Inflammatory macrophage treated with lipopolysaccharide for 1 hour (primary cell): ENCODE results near the gene GALNT2.

ENCODE experiments used
- DNase-seq, 2 donors: peaks; one replicate each; pipeline ENCODE4 v3.0.0-alpha.2; 2020 to 2022

Gene GALNT2

DNA sequence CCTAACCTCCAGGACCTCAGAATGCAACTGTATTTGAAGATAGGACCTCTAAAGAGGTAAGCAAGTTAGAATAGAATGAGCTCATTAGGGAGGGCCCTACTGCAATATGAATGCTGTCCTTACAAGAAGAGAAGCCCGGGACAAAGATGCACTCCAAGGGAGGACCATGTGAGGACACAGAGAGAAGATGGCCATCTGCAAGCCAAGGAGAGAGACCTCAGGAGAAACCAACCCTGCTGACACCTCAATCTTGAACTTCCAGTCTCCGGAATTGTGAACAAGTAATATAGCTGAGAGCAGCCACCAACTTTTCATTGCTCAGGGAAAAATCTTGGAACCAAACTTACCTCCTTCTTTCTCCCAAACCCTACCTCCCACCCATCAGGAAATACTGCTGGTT, 15.0 kb upstream of the GALNT2 start:
- DNase-seq = no peak

DNA sequence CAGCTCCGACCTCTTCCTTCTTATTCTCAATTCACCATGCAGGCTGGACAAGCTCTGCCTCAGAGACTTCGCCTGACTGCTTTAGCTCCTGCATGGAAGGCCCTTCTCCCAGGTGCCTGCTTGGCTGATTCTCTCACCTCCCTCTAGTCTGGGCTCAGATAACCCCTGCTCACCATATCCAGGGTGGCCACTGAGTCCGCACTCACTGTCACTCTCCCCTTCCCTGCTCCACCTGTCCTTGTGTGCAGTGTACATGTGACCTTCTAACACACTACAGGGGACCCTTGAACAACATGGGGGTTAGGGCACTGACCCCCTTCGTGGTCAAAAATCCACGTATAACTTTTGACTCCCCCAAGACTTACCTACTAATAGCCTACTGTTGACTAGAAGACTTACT, 14.4 kb upstream of the GALNT2 start:
- no peak for DNase-seq

DNA sequence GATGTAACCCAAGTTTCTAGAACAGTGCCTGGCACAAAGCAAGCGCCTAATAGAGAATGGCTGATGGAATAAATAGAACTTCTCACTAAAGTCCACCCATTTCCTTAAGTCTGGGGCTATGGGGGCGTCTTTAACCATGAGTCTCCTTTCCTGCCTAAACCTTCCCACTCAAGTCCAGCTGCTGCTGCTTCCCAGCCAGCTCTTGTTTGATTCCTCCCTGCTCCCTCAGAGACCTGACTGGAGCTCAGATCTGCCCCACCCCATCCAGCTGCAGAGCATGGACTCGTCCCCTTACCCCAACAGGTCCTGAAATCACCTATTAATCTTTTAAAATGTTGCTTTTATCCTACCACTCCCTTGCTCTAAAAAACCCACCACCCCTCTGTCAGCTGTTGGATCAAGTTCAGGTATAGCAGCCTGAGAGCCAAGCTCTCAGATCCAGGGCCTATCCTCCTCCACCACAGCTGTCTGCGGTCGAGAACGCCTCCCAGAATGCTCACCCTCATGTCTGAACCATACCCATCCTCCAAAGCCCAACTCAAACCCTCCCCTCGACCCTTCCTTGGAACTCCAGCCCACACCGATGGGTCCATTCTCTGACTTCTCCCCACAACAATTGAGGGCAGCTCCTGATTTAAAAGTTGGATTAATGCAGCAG, 12.8 kb upstream of the GALNT2 start:
- no peak for DNase-seq

DNA sequence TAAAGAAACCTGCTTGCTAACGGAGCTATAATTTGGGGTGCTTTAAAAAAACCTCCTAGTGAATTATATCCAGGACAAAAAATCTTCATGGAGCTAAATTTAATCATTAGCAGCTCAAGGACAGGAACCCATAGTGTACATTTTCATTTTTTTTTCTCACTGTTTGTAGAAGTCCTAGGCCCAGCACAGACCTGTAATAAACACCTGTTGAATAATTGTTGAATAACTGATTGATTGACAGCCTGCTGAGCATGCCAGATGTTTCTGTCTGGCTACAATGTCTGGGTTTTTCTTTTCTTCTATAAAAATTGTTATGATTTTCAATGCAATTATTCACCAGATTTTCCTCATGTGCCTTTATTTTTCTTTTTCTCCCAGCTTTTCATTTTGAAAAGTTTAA, 10.9 kb upstream of the GALNT2 start:
- no peak for DNase-seq

DNA sequence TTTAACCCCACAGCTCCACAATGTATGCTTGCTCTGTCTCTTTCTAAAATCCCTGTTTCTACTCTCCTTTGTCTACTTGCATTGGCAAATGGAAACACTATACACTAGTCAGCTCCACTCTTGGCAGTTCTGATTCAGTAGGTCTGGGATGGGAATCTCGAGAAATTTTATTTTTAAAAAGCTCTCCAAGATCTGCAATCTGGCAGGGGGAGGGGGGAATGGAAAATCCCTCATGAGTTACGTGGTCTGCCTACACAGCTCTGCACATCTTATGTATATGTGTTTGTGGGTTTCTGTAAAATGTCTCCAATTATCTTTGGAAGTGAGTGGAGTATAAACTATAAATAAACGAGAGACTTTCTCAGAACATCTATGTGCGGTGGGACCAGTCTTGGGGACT, 9.9 kb upstream of the GALNT2 start:
- no peak for DNase-seq

DNA sequence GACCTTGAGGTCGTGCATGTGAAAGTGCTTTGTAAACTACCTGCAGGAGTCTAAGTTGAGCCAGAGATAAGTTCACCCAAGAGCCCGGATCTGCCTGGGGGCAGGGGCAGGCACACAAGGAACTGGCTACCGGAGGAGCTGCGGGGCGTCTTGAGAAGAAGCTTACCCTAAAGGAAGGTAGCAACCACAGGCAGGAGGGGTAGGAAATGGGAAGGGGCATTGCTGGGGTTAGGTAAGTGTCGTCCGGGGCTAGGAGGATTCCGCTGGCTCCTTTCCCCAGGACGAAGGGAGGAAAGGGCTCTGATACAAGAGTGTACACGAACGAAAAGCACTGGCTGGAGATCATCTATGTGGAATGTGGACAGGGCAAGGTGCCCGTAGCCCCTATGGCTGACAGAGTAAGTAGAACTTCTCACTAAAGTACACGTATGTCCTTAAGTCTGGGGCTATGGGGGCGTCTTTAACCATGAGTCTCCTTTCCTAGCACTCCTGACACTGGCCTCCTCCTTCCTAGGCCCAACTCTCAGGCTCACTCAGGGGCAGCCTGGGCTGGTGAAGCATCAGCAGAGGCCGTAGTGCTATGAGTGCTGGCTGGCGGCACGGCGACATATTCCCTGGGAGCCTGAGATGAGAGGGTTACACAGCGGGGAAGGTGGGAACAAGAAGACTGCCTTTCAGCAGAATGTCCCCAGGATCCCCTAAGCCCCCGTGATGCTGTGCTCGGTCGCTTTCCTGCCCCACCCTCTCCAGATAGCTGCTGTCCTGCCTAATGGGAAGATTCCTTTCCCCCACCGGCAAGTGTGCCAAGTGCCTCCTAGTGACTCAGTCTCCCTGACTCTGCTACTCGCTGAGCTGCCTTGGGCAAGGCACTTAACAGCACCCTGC, 9.1 kb upstream of the GALNT2 start:
- no peak for DNase-seq

DNA sequence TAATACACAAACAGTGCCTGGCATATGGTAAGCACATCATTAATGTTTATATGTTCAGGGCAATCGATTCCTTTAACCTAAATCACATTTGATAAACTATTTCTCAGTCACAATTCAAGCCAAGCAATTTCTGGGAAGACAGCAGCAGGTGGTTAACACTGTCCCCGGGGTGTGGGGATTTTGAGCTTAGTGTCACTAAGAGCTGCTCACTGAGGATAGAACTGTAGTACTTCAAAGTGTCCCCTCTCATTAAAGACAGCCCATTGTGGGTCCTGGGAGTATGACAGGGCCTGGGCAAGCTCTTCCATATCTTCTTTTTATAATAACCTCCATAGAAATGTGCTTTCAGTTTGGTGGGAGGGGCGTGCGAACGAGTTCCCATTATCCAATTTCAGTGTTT, 8.4 kb upstream of the GALNT2 start:
- DNase-seq = no peak

DNA sequence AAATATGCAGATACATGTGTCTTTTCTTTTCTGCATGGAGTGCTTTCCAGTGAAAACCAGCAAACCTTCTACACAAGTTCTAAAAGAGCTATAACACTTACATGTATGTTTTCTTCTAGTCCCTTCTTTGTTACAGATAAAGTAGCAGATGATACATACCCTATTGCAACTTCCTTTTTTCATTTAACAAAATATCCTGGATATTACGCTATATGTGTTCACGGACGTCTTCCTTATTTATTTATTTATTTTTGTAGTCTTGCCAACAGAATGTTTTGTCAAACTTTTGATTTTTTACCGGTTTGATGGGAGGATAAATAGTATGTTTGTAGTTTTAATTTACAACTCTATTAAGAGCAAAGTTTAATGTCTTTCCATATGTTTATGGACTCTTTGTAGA, 5.2 kb upstream of the GALNT2 start:
- peak; percentile 8 to 29 for DNase-seq

DNA sequence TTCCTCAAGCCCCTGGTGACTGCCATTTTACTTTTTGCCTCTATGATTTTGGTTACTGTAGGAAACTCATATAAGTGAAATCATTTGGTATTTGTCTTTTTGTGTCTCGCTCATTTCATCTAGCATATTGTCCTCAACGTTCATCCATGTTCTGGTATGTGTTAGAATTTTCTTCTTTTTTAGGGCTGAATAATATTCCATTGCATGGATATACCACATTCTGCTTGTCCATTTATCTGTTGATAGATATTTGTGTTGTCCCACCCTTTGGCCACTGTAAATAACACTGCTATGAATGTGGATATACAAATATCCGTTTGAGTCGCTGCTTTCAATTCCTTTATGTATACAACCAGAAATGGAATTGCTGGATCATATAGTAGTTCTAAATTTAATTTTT, 4.5 kb upstream of the GALNT2 start:
- no peak for DNase-seq

DNA sequence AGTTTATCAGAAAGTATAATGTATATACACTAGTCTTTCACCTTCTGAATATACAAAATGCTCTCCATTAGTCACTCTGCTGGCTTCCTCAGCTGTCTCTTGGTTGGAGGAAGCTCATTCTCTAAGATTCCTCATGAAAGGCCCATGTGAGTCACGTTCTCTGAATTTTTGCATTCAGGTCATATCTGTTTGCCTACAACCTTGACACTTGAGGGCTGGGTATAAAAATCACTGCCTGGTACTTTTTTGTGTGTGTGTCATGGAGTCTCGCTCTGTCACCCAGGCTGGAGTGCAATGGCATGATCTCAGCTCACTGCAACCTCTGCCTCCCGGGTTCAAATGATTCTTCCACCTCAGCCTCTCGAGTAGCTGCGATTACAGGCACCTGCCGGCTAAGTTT, 2.8 kb upstream of the GALNT2 start:
- DNase-seq = no peak

DNA sequence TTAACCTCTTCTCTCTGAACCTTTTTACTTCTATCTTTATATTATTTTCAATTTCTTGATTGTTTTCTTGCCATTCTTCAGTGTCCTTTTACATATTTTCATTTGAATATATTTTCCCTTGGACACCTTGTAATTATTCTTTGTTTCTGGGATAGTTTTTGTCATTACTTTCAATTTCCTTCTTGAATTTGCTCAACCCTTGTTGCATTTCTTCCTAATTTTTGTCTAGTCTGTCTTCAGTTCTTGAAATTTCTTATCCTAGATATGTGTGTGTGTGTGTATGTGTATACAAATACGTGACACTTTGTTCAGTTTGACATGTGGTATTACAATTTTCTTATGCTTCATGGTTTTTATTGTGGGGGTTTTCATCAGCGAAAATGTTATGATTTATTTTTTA, 1.9 kb upstream of the GALNT2 start:
- DNase-seq = peak in 1 of 2 donors; percentile 30

DNA sequence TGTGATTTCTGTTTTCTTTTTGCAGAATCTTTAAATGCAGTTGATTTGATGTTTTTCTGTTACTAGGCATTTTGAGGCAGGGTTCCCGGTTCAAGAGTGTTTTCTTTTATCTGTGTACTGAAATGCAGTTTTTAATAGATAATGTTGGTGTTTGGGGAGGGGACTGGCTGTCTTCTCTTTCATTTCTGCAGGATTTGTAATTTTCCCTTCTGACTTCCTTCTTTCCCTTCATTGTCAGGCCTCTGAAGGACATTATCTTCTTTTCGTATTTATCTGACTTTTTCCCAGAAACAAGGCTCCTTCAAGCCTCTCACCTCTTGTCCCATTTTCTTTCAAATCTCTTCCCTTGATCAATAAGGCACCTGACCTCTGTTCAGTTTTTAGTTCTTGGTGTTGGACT, 1.5 kb upstream of the GALNT2 start:
- peak in 1 of 2 donors; percentile 42 for DNase-seq

DNA sequence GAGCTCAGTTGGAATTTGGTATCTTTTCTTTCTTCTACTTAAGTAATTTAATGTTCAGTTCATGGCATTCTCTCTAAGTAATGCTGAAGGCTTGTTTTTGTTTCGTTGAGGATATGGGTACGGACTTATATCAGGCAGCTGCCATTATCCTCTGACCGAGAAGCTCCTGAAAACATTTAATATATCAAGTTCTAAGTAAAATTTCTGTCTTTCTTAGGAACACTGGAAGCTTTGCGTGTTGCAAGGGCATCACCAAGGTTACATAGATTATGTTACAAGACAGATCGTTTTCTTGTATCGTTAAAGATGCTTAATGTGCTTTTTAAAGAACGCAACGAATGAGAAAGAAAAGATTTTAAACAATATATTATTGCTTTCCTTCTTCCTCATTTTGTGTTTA, 1.0 kb upstream of the GALNT2 start:
- DNase-seq = no peak

DNA sequence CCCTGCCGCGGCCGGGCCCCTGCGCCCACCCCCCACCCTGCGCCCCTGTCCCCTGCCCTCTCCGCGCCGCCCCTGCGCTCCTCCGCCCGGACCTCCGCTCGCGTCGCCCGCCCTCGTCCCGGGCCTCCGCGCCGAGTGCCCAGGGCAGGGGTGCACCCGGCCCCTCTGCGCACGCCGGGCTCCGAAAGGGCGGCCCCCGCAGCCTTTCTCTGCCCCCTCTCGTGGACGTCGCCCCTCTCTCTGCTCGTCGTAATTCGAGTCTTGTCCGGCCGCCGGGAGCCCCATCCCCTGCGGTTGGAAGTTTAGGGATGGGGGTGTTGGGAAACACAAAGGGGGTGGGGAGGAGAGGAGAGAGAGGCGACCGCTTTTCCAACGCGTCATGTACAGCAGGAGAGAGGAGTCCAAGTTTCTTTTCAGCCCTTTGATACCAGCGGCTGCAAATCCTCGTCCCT, 407 bp downstream of the GALNT2 start:
- peak in 1 of 2 donors; percentile 23 for DNase-seq

DNA sequence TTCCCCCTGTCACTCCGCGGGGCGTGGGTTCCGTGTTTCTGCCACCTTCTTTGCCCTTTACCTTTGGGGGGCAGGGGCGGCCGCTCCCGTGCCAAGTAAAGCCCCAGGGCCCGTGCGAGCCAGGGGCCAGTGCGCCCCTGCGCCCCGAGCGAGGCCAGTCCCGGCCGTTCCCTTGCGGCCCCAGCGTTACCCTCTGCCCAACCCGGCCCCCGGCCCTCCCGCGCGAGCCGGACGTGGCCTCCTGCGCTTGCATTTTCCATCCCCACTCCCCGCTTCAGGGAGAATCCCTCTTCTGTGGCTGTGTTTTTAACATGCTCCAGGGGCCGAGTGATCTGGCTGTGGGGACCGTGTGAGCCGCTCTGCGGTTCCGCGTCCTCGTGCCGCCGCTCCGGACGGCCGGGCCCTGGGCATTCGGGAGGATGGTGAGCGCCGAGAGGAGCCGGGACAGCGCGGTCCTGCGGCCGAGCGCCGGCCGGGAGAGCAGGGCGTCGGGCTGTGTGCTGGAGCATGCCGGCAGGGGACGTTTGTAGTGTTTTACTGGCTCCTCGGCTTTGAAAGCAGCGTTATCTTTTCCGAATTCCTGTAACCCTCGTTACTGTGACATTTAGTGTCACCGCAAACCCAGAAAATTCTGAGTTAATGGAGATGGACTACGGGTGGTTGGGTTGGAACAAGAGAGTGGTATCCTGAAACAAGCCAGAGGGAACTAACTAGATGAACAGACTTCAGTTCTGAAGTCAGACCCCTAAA, 1.0 kb downstream of the GALNT2 start:
- peak; percentile 9 to 34 for DNase-seq

DNA sequence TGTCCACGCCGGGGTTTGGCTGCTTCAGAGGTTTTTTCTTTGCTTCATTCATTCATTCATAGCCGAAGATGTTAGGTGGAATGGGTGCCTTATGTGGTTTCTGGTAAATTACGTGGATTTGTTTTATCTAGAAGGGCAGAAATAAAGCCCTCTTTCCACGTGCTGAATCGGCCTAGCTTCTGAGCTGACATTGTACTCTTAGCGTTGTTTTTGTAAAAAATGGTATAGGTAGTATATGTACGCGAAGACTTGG, 1.5 kb downstream of the GALNT2 start:
- no peak for DNase-seq

DNA sequence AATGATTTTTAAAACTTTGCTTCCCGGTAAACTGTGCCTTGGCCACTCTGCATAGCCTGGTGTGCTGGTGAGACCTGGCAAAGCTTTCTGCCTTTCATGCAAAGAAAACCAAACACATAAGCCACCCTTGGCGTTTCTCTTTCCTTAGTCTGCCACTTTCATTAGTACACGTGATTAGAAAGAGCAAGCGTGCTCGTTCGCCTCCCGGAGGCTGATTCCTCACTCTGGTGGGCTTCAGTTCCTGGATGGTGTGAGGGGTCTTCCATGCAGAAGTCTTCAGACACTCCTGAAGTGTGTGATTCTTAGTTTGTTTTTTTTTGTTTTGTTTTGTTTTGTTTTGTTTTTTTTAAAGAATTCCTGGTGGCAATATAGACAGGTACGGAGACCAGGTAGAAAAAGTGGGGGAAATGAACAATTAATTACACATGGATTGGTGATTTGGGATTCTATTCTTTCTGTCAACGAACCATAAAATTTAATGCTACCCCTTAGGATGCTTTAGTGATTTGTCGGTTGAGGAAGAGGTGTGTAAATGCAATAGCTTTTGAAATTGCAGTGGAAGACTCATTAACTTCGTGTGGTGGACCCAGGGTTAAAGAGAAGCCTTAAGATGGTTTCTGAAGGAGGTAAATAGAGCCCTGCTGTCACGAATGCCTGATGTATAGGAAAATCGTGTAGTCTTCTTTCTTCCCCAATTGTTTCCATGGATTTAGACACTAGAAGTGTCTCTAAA, 2.1 kb downstream of the GALNT2 start:
- no peak for DNase-seq

DNA sequence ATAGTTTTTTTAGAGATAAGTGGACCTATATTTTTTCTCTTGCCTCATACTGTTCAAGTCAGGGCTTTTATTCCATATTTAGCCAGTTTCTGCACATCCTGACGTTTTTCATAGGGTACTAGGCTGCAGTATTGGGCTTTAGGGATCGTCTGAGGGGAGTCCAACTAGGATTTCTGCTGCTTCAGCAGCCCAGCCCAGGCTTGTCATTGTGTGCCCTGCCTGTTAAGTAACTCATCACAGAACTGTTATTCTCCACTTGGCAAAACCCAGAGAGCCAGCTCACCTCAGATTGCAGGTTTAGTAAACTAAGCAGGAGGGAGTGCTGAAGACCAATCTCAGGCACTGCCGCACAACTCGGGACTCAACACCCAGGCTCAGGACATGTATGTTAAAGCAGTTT, 2.8 kb downstream of the GALNT2 start:
- no peak for DNase-seq

DNA sequence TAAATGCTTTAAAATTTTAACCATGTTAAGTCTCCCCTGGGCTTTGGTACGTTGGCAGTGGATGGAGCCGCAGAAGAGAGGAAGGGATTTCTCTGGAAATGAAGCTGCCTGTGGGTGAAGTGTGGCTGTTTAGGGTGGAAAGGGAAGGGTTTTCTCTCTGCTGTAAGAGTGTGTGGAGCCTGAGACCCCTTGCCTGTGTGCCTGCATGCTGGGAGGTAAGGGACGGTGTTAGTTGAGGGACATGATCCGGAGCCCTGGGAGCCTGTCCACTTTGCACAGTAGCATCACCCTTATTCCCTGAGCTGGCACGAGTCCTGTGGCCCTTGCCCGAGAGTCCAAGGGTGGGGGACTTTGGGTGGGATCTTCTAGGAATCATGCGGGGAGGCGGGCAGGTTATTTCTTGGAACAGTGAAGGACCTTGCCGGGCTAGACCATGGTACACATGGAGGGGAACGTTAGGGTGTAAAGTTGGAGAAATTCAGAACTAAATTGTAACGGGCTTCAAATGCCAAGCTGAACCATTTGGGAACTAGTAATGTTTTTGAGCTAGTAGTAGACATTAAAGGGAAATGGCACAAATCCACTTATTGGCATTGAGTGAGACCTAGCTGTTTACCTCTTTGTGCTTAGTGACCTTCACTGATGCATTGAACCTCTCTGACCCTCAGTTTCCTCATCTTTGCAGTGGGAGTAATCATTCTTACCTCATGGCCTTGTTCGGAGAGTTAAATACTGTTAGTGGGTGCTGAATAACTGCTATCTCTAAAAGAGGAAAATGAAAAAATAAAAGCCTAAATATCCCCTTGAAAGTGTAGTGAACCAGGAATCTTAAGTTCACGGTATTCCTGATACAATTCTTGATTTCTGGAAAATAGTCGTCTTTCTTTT, 3.5 kb downstream of the GALNT2 start:
- no peak for DNase-seq

DNA sequence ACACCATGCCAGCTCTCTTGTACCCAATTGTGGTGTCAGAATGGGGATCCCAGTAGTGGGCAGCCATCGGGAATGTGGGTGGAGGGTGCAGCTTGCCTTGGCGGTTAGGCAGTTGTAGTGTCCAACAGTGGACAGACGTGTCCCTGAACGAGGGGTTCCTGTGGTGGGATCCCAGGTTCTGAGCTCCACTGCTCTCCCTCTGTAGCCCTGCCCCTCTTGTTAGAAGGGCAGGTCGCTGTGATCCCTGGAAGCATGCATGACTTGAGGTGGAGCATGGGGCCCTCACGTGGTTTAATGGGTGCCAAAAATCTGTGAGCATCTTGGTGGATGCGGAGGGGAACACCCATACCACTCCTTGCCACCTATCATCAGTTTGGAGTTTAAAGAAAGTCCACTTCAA, 4.3 kb downstream of the GALNT2 start:
- DNase-seq = no peak

DNA sequence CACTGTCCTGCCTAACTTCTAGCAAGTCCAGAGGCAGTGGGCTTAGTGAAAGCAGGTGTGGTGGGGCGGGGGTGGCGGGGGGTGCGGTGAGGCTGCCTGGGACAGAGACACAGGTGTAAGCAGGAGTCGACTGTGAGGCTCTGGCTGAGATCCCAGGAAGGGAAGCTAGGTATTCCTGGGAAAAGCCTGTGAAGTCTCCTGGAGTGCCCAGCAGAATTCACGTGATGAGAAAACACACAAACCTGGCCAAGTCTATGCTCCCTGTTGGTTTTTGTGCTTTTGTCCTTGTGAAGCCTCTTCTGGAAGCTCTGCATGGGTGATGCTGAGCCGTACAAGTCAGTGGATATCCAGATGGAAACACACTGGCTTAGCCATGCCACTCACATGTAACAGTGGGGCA, 5.3 kb downstream of the GALNT2 start:
- DNase-seq = no peak

DNA sequence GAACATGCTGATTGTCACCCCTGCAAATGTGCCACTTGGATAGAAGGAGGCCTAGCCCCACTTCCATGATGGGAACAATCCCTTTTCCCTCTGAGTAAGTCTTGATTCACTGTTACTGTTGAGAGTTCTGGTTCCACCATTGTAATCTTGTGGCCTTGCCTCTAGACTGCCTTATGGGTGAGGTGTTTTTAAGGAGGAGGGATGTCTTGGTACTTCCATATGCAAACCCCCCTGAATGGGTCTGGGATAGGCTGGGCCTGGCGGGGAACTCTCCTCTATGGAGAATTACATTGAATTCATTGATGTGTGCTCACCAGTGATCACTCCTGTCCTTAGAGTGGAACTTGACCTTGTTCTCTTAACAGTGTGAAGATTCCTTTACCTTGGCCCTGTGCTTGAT, 5.8 kb downstream of the GALNT2 start:
- no peak for DNase-seq
